Germinal center (tissue), 1 donor: ENCODE results near the gene NLRP4.

ENCODE experiments used
- DNase-seq: peaks from one replicate; pipeline ENCODE4 v3.0.0; 2012; ENCODE audit warnings: mixed read lengths, low spot score

NLRP4 gene

GRCh38 chr19:55836340-55836739 lies at the start of gene NLRP4:
Gene NLRP4 (plus strand): TSS chr19:55836540. CDS start chr19:55852081, 15,541 bp downstream.
- no peak for DNase-seq

- no peak for DNase-seq
These were observed 41.3 kb upstream of the NLRP4 start for GRCh38 chr19:55795021-55795420.

GRCh38 chr19:55801416-55801815 lies 34.9 kb upstream of the NLRP4 start:
- no peak for DNase-seq

- DNase-seq, result no peak
These were observed 34.1 kb upstream of the NLRP4 start for GRCh38 chr19:55802281-55802680.

GRCh38 chr19:55809381-55810058 lies 26.8 kb upstream of the NLRP4 start:
- peak; percentile 71 for DNase-seq

GRCh38 chr19:55811340-55811739 lies 25.0 kb upstream of the NLRP4 start:
- no peak for DNase-seq

GRCh38 chr19:55812449-55812848 lies 23.9 kb upstream of the NLRP4 start:
- DNase-seq, result no peak

- DNase-seq, result no peak
These were observed 22.4 kb upstream of the NLRP4 start for GRCh38 chr19:55813906-55814305.

GRCh38 chr19:55820037-55820436 lies 16.3 kb upstream of the NLRP4 start:
- DNase-seq, result peak; percentile 53

- DNase-seq, result peak; percentile 59
These were observed 5.7 kb upstream of the NLRP4 start for GRCh38 chr19:55830656-55831055.

GRCh38 chr19:55831846-55832245 lies 4.5 kb upstream of the NLRP4 start, which contains the start of gene NLRP11:
Gene NLRP11 (minus strand): TSS chr19:55831999. CDS start chr19:55818174, 13,825 bp downstream.
- DNase-seq, result no peak

- no peak for DNase-seq
These were observed 3.7 kb upstream of the NLRP4 start for GRCh38 chr19:55832676-55833075.

- DNase-seq, result no peak
These were observed 1.9 kb downstream of the NLRP4 start for GRCh38 chr19:55838251-55838650.

GRCh38 chr19:55838906-55839305 lies 2.6 kb downstream of the NLRP4 start:
- no peak for DNase-seq

GRCh38 chr19:55855160-55855559 lies 18.8 kb downstream of the NLRP4 start:
- DNase-seq, result no peak

GRCh38 chr19:55857149-55857548 lies 20.8 kb downstream of the NLRP4 start:
- DNase-seq, result peak; percentile 61

- DNase-seq, result no peak
These were observed 21.6 kb downstream of the NLRP4 start for GRCh38 chr19:55857974-55858373.

- DNase-seq, result no peak
These were observed 22.1 kb downstream of the NLRP4 start for GRCh38 chr19:55858401-55858800.

- DNase-seq, result no peak
These were observed 22.6 kb downstream of the NLRP4 start for GRCh38 chr19:55858969-55859368.

- DNase-seq, result no peak
These were observed 30.2 kb downstream of the NLRP4 start for GRCh38 chr19:55866521-55866920.

- no peak for DNase-seq
These were observed 30.8 kb downstream of the NLRP4 start for GRCh38 chr19:55867101-55867500.

GRCh38 chr19:55870736-55871135 lies 34.4 kb downstream of the NLRP4 start:
- no peak for DNase-seq

GRCh38 chr19:55877211-55877610 lies 40.9 kb downstream of the NLRP4 start:
- DNase-seq, result no peak

GRCh38 chr19:55882626-55883025 lies 46.3 kb downstream of the NLRP4 start:
- no peak for DNase-seq
